Fibroblast of skin of left quadriceps (primary cell): ENCODE data around the gene CBX2.
A peak's percentile ranks its signal among the peaks of the same experiment; 100 is the strongest.
"Not testable (repeated sequence)": the region's sequence is repeated elsewhere in the genome, so short reads cannot be mapped to it uniquely, and the experiment has no call there.

Experiments used
- DNase-seq, 2 experiments: peaks; one replicate each; pipeline ENCODE4 v3.0.0-alpha.2; 2013; ENCODE audit warnings: low read depth in 2 of 2

The CBX2 gene

GRCh38 chr17:79769570-79770506 lies 8.1 kb upstream of the CBX2 start:
- no peak for DNase-seq

GRCh38 chr17:79771276-79771675 lies 6.7 kb upstream of the CBX2 start:
- no peak for DNase-seq

- not testable (repeated sequence) for DNase-seq
These were observed 5.2 kb upstream of the CBX2 start for GRCh38 chr17:79772726-79773125.

- DNase-seq = no peak
These were observed 3.4 kb upstream of the CBX2 start for GRCh38 chr17:79774561-79774975.

- DNase-seq = no peak
These were observed 2.3 kb upstream of the CBX2 start for GRCh38 chr17:79775632-79776031.

GRCh38 chr17:79776376-79777119 lies 1.4 kb upstream of the CBX2 start:
- DNase-seq = no peak

GRCh38 chr17:79777120-79777893 lies 641 bp upstream of the CBX2 start:
- peak; percentile 32 to 35 for DNase-seq

GRCh38 chr17:79778504-79779083 lies 646 bp downstream of the CBX2 start:
- DNase-seq = no peak

GRCh38 chr17:79779084-79779529 lies 1.2 kb downstream of the CBX2 start:
- DNase-seq = no peak

- DNase-seq = no peak
These were observed 1.9 kb downstream of the CBX2 start for GRCh38 chr17:79779661-79780365.

- DNase-seq = no peak
These were observed 3.2 kb downstream of the CBX2 start for GRCh38 chr17:79781012-79781650.

- DNase-seq = no peak
These were observed 4.0 kb downstream of the CBX2 start for GRCh38 chr17:79781736-79782575.

- DNase-seq = no peak
These were observed 5.9 kb downstream of the CBX2 start for GRCh38 chr17:79783891-79784290.

GRCh38 chr17:79784353-79785016 lies 6.5 kb downstream of the CBX2 start:
- DNase-seq = no peak

GRCh38 chr17:79785017-79785899 lies 7.3 kb downstream of the CBX2 start:
- DNase-seq = no peak

GRCh38 chr17:79785900-79786810 lies 8.2 kb downstream of the CBX2 start:
- no peak for DNase-seq
